DND-41 (cell line): ENCODE results near the gene TERF2IP.
A peak's percentile ranks its signal among the peaks of the same experiment; 100 is the strongest.

Experiments used
- CTCF ChIP-seq: IDR thresholded peaks from 2 replicates; pipeline ENCODE4 v1.5.1; 2012; ENCODE audit warnings: borderline replicate concordance, low read length, moderate library complexity, mild to moderate bottlenecking; ENCODE audit not compliant: poor library complexity, severe bottlenecking; ENCODE audit errors: extremely low read depth
- EZH2 ChIP-seq: IDR thresholded peaks from 3 replicates; pipeline ENCODE4 v1.6.1; 2012; ENCODE audit warnings: borderline replicate concordance, low read depth, mild to moderate bottlenecking, moderate library complexity, low read length, inconsistent platforms; ENCODE audit not compliant: severe bottlenecking

DNA sequence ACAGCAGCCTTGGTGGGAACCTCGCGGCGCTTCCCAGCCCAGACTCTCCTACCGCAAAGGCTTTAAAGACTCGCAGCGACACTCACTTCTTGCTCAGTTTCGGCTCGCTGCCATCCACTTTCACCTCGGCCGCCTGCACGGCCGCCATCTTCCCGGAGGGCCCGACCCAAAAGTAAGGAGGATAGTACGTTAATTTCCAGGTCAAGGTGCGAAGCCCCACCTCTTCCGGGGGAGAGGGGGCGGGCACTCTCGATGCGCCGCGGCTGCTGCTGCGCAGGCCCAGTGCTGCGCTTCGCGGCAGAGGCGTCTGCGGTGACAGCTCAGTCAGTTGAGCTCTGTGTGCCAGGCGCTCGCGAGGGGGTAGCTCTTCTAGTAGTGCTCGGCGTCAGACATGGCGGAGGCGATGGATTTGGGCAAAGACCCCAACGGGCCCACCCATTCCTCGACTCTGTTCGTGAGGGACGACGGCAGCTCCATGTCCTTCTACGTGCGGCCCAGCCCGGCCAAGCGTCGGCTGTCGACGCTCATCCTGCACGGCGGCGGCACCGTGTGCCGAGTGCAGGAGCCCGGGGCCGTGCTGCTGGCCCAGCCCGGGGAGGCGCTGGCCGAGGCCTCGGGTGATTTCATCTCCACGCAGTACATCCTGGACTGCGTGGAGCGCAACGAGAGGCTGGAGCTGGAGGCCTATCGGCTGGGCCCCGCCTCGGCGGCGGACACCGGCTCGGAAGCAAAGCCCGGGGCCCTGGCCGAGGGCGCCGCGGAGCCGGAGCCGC is at the start of gene TERF2IP, which contains the start of gene KARS1:
- TF ChIP-seq CTCF = peak; percentile 5
- TF ChIP-seq EZH2 = no peak
